ENCODE data around the gene XPO4.
"Not testable (repeated sequence)": the region's sequence is repeated elsewhere in the genome, so short reads cannot be mapped to it uniquely, and the experiment has no call there.

The XPO4 gene

DNA sequence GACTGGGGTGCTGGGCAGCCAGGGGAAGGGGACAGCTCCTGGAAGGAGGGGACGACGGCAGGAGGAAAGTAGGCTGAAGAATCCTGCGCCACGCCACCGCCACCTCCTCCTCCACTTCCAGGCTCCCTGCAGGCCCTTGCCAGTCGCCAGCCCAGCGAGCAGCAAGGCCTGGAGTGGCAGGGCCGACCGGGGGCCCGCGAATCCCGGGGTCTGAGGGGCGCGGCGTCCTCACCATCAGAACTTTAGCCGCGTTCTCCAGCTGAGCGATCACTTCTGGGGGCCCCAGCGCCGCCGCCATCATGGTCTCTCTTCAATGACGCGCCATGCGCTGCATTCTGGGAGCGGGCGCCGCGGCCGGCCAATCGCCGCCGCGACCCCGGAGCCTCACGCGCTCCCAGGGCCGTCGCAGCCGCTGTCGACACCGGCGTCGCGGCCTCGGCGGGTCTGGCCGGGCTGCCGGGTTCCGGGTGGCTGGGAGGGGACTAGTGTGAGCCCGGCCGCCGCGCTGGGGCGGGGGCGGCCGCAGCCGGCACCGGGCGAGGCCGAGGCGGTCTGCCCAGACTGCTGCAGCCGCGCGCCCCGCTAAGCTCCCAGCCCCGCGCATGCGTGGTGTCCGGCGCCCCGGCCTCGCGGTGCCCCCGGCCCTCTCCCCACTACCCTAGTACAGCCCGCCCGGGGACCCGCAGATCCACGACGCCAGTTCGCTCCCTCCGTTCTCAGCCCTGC is at the start of gene XPO4:
Gene XPO4, minus strand, starts transcription at position 309 of the 726 bp plus-strand sequence. Its CDS starts 8 bp downstream, at position 301.
- peak; percentile 4 to 39 for DNase-seq

GRCh38 chr13:20948001-20948400 is 45.5 kb upstream of the XPO4 start:
- DNase-seq, result not testable (repeated sequence)

GRCh38 chr13:20945952-20946383 is 43.4 kb upstream of the XPO4 start:
- no peak for DNase-seq

GRCh38 chr13:20942938-20943559 is 40.5 kb upstream of the XPO4 start:
- no peak for DNase-seq

DNA sequence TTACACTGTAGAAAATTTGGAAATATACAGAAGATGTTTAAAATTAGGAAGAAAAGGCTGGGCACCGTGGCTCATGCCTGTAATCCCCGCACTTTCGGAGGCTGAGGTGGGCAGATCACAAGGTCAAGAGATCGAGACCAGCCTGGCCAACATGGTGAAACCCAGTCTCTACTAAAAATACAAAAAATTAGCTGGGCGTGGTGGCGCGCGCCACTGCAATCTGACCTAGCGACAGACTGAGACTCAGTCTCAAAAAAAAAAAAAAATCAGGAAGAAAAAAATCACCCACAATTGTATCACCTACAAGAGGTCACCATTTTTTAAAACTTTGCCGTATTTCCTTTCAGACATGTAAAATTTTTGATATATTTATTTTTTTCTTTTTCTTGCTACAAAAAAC is 38.0 kb upstream of the XPO4 start:
- not testable (repeated sequence) for DNase-seq

GRCh38 chr13:20940083-20940482 is 37.5 kb upstream of the XPO4 start:
- no peak for DNase-seq

GRCh38 chr13:20939662-20940061 is 37.1 kb upstream of the XPO4 start:
- no peak for DNase-seq

DNA sequence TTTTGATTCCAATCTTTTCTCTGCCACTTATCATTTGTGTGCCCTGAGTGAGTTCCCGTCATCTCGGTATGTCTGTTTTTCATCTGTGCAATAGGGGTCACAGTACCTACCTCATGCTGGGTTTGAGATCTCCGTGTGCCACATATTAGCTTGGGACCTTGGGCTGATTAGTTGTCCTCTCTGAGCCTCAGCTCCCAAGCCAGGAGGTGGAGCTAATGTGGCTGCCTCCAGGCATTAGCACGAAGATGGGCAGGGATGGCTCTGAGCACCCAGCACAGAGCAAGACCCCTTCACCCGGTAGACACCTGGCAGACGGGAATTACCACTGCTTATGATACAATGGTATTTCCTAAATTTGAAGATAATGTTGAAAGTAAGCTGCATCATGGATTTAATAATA is 35.8 kb upstream of the XPO4 start:
- no peak for DNase-seq

DNA sequence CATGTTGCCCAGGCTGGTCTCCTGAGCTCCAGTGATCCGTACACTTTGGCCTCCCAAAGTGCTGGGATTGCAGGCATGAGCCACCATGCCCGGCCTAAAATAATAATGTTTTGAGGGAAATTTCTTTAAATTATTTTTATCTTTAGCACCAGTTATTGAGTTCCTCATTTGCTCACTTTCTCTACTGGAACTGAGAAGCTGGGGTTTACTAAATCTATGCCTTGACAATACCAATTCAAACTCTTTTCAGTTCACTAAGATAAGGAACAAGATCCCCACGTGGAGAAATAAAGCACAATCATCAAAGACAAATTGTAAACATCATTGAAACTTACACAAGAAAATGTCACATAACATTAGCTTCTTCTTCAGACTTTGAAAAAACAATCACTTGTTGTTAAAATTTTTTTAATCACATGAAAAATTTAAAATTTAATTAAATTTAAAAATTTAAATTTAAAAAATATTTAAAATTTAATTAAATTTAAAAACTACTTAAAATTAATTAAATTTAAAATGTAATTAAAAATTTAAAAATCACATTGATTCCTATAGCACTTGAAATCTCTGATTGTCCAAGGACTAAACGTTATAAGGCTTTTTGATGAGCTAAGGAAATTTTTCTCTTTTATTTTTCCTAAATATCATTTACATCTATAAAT is 25.2 kb upstream of the XPO4 start:
- DNase-seq, result no peak

GRCh38 chr13:20925395-20925790 is 22.8 kb upstream of the XPO4 start:
- DNase-seq, result not testable (repeated sequence)

GRCh38 chr13:20924758-20925394 is 22.3 kb upstream of the XPO4 start:
- DNase-seq, result peak; percentile 3 to 56

- DNase-seq, result no peak
These were observed 20.7 kb upstream of the XPO4 start for GRCh38 chr13:20923272-20923671.

- no peak for DNase-seq
These were observed 19.0 kb upstream of the XPO4 start for GRCh38 chr13:20921572-20921971.

- DNase-seq, result not testable (repeated sequence)
These were observed 13.1 kb upstream of the XPO4 start for GRCh38 chr13:20915676-20916075.

GRCh38 chr13:20911037-20911436 is 8.5 kb upstream of the XPO4 start:
- no peak for DNase-seq

- no peak for DNase-seq
These were observed 6.4 kb upstream of the XPO4 start for GRCh38 chr13:20908714-20909497.

- no peak for DNase-seq
These were observed 2.4 kb upstream of the XPO4 start for GRCh38 chr13:20904908-20905307.

- DNase-seq, result no peak
These were observed 574 bp upstream of the XPO4 start for GRCh38 chr13:20903164-20903475.

DNA sequence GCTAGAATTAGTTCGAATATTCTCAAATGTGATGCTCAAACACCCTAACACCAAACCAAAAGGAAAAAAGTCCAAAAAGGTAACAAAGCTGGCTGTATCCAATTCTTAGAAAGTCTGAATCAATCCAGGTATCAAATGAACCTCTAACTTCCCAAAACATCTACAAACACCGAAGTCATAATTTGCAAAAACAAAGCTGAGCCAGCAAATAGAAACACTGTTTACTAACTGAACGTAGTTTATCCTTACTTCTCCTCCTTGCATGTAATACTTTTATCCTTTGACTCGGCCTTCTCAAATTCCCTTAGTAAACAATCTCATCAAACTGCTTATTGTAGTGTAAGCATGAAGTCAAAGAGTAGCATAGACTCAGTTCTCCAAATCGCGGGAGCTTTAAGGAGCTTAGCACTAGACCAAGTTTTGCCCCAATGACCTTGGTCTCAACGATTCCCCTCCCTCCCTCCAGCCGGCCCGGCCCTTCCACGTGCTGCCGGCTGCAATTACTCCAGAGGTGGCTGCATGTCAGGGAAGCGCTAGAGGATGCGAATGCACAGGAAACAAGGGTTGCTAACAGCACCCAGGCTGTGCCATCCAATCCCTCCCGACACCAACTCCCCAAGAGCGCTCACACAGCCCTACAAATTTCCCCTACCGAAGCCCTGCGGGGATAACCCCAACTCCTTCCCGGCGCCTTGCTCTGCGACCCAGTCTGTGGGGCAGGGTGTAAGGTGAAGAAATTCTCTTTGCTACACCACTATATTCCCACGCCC is 693 bp downstream of the XPO4 start:
- DNase-seq, result peak in 1 of 2 experiments; percentile 20

- DNase-seq, result no peak
These were observed 8.3 kb downstream of the XPO4 start for GRCh38 chr13:20894245-20894644.

GRCh38 chr13:20891768-20892167 is 10.8 kb downstream of the XPO4 start:
- no peak for DNase-seq

DNA sequence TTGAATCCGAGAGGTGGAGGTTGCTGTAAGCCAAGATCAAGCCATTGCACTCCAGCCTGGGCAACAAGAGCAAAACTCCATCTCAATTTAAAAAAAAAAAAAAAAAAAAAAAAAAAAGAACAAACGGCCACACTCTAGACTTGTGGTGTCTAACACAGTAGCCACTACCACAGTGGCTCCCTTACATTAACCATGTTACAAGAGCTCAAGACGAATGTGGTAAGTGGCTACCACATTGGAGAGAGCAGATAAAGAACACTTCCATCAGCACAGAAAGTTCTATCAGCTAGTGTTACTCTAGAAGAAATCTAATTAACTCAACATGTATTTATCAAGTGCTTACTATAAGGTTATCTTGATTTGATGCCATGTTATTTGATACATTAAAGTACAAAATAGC is 11.5 kb downstream of the XPO4 start:
- DNase-seq, result no peak
